Measurements from ENCODE around the gene PET117.

DNA sequence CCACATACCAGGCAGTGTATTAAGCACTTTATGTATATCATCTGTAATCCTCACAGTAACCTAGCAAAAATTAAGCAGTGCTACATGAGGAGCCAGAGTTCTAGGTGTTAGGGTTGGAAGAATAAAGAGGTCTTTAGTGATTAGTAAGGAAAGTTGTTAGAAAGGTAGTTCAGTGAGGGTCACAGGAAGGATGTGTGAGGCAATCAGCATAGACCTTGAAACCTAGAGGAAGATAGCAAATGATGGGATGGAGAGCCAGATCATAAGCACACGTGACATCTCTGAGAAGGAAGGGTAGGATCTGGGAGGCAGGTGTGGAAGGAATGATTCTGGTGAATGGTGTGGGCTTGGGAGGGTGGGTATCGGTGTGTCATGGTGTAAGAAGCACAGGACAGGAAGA lies 2.2 kb downstream of the PET117 start:
- TF ChIP-seq CTCF (conservative IDR thresholded peaks at IDR 0.05 in 1 of 2, IDR thresholded peaks at IDR 0.05 in 1 of 2; ENCODE audit: extremely low read depth in 1 of 2, insufficient read depth in 1 of 2, low read depth in 1 of 2, low read length in 2 of 2) (no peak), EZH2 (IDR thresholded peaks at IDR 0.05; ENCODE audit: borderline replicate concordance, low read length) (no peak)

All from mammary epithelial cell (primary cell).